CD4-positive, alpha-beta T cell treated with Interleukin-12 subunit alpha and Interleukin-12 subunit beta, for 1 hour (primary cell): ENCODE results near the gene FAM210B.
A peak's percentile ranks its signal among the peaks of the same experiment; 100 is the strongest.
"Not testable (repeated sequence)": the region's sequence is repeated elsewhere in the genome, so short reads cannot be mapped to it uniquely, and the experiment has no call there.

Experiments used
- DNase-seq: peaks from one replicate; pipeline ENCODE4 v3.0.0-alpha.2; 2020

Gene FAM210B, protein sequence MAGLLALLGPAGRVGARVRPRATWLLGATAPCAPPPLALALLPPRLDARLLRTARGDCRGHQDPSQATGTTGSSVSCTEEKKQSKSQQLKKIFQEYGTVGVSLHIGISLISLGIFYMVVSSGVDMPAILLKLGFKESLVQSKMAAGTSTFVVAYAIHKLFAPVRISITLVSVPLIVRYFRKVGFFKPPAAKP

DNA sequence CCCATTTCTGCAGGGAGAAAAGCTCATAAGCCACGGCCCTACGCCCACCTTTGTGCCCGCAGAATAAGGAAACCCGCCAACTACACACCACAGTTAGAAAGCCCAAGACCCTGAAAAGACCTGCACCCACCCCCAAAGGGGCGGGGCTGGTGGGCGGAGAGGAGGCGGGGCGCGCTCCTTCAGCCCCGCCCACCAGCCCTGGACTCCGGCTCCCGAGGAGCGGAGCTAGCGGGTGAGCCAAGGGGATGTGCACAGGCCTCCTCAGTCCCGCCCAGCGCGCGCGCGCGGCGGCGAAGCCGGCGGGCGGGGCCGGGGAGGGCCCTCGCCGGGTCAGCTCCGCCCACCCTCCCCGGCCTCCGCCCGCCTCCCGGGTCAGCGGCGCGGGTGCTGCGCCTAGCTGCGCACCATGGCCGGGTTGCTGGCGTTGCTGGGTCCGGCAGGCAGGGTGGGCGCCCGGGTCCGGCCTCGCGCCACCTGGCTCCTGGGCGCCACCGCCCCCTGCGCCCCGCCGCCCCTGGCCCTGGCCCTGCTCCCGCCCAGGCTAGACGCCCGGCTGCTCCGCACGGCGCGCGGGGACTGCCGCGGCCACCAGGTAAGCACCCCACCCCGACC is at the start of gene FAM210B:
Gene FAM210B, plus strand, starts transcription at position 375 of the 612 bp plus-strand sequence. Its CDS starts 32 bp downstream, at position 407.
- DNase-seq: peak; percentile 89

GRCh38 chr20:56316051-56316450 is 42.7 kb upstream of the FAM210B start:
- DNase-seq: no peak

DNA sequence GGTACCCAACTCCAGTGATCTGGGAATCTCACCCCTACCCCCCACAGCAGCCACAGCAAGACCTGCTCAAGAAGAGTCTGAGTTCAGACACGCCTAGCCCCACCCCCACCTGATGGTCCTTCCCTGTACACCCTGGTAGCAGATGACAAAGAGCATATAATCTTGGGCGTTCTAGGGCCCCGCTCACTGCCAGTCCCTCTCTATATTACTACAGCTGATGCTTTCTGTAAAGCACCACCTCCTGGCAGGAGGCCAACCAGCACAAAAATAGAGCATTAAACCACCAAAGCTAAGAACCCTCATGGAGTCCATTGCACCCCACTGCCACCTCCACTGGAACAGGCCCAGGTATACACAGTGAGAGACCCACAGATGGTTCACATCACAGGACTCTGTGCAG is 42.3 kb upstream of the FAM210B start:
- no peak for DNase-seq

- DNase-seq: no peak
Measured at GRCh38 chr20:56322681-56323080, 36.1 kb upstream of the FAM210B start.

GRCh38 chr20:56323206-56323605 is 35.6 kb upstream of the FAM210B start:
- DNase-seq: no peak

DNA sequence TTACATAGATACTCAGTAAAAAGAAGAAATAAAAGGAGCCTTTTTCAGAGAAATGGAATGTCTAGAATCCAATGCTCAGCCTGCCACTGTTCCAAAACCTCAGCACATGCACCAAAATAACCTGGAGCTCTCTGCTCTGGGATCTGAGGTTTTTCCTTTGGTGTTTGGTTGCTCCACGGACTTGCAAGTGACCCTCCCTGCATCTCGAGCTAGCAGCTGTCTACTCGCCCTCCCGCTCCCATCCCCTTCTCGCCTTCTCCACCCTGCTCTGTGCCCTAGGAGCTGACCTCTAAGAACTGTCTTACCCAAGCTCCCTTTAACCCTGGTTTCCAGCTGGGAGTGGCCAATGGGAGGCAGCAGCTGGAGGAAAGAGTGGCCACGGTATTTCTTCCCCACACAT is 35.1 kb upstream of the FAM210B start:
- no peak for DNase-seq

- DNase-seq: no peak
Measured at GRCh38 chr20:56324806-56325205, 34.0 kb upstream of the FAM210B start.

- no peak for DNase-seq
Measured at GRCh38 chr20:56328861-56329260, 29.9 kb upstream of the FAM210B start.

- DNase-seq: not testable (repeated sequence)
Measured at GRCh38 chr20:56336709-56337108, 22.1 kb upstream of the FAM210B start.

GRCh38 chr20:56342783-56343182 is 16.0 kb upstream of the FAM210B start:
- DNase-seq: no peak

GRCh38 chr20:56343861-56344381 is 14.9 kb upstream of the FAM210B start:
- peak; percentile 32 for DNase-seq

DNA sequence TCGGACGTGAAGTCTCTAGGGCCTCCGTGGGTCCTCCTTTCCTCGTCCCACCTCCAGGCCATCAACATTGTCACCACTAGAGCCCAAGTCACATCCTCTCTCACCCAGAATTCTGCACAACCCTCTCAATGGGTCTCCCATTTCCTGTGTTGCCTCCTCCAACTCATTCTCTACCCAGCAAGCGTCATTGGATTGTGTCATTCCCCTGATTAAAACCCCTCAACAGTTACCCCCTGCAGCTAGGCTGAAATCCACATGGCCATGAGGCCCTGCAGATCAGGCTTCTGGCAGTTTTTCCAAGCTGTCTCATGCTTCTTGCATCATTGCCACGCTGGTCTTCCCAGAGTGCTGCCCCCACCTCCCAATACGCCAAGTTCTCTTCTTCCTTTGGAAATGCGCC is 12.9 kb upstream of the FAM210B start:
- DNase-seq: no peak

DNA sequence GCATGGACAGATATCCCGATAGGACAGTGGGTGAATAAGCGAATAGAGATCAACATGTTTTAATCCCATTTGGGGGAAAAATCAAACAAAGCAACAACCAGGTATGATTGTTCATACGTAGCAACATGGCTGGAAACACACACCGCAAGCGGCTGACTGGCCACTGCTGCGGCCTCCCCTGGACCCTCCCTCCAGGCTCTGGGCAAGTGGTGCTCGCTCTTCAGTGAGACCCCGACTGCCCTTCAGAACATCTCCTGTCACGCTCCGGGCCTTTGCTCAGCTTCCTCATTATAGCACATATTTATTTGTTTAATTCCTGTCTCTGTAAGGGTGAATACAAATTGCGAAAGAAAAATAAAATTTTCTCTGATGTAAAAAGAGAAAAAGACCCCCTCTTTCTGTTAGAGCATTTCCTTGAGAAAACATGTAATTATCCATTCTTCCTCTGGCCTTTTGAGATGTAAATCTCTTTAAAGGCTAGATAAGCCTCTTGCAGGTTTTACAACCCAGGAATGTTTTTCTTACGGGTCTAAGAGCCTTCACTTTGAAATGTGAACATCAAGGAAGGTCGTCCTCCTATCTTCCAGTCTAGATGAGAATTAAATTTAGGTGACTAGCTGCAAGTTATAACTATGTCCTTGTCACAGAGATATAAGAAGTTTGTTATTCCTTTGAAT is 11.0 kb upstream of the FAM210B start:
- DNase-seq: no peak

DNA sequence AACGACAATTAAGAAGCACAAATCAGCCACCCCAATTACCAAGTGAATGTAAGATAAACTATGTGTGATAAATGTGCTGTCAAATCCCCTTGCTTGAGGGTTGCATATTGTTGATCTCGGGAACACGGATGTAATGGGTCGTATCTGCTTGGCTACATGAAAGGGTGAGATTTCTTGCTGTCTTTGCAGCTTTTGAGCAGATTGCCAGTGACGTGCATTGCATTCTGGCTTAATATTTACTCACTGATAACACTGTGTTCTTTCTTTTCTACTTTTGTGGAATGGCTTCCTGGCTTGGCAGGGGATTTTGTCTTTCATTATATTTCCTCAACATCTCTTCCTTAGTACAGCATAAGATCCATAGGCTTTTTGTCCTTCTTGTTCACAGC is 10.5 kb upstream of the FAM210B start:
- DNase-seq: no peak

DNA sequence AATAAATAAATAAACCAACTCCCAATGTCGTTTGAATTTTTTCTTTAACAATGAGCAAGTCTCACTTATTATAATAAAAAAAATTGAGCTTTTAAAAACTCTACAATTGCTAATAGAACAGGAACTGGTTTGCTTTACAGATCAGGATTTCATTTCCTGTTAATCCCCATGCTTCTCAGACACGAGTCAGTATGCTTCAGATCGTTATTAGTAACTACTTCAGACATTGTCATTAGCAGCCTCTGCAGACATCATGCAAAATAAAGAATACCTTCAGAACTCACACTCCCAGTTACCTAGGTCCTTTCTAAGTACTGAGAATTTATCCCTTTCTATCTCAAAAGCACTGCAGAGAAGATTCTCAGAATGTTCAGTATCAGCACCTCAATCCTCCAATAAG is 10.0 kb upstream of the FAM210B start:
- no peak for DNase-seq

- no peak for DNase-seq
Measured at GRCh38 chr20:56350842-56351241, 7.9 kb upstream of the FAM210B start.

GRCh38 chr20:56352345-56353055 is 6.3 kb upstream of the FAM210B start:
- no peak for DNase-seq

DNA sequence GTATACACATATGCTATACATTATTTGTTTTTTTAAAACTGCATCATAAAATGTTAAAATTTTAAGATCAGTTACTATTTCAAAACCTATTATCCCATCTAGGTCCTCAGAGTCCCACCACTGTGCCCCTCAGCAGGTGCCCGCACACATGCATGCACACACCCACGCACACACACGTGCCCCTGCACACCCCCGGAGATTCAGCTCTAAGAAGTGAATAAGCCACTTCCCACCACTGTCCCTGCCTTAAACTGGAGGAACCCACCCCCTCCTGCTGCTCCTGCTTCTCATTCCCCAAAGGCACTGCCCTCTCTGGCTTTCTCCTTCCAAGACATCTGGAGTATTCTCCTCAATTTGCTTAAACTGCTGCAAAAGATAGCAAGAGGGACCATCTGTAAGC is 5.4 kb upstream of the FAM210B start:
- DNase-seq: no peak

- DNase-seq: no peak
Measured at GRCh38 chr20:56358070-56358469, 704 bp upstream of the FAM210B start.

- no peak for DNase-seq
Measured at GRCh38 chr20:56359212-56360132, 698 bp downstream of the FAM210B start.

DNA sequence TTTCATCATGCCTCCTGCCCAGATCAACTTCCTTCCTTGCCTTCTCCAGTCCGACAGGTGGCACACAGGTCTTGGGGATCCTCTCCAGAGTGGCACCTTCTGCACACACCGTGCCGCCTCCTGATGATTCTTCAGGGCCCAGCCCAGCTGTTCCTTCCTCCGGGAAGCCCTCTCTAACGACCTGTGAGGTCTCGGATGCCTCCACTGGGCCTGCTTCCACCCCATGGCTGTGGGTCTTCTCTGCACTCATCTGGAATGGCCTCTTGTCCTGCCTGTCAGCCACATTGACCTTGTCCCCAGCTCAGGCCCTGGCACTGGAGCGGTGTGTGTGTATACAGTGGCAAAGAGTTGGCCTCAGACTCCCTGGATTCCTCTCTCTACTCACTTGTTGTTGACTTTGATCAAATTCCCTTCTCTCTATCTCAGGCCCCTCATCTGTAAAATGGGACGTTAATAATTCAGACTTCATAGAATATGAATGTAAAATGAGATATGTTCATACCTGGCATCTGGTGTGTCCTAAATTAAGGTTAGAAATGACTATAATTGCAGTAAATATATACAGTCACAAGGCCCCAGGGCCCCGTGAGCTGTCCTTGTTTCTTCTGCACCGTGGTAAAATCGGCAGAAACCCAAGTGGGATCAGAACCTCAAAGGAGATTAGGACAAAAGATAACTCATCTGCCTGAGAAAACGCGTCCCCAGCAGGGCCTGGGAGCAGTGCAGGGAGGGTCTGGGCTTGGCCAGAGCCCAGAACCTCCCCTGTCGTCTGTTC is 1.5 kb downstream of the FAM210B start:
- DNase-seq: no peak

- no peak for DNase-seq
Measured at GRCh38 chr20:56360908-56361205, 2.1 kb downstream of the FAM210B start.
